ENCODE data around the gene ABCG2. TPM values are rescaled to one million over a fixed set of nuclear protein-coding genes. Genes with fewer than 3 reads are reported as not detected.

ABCG2 gene
- total RNA-seq, 1 donor from 2014 or later, result 0.40 TPM

DNA sequence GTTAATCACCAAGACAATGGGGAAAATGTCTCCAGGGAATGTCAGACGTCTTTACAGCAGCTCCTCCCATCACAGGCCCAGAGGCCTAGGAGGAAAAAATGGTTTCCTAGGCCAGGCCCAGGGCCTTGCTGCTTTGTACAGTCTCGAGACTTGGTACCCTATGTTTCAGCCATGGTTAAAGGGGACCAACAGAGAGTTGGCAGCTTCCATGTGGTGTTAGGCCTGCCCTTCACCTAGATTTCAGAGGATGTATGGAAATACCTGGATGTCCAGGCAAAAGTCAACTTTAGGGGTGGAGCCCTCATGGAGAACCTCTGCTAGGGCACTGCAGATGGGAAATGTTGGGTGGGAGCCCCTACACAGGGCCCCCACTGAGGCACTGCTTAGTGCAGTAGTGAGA lies 38.5 kb downstream of the ABCG2 start:
- Mint-ChIP-seq H3K36me3 (ENCODE audit: low read depth) (peaks cover 7% of the 10 kb centered on the region), H3K4me1 (ENCODE audit: low read depth) (no peaks in the 10 kb centered on the region), H3K9me3 (ENCODE audit: low read depth) (peaks cover 28% of the 10 kb centered on the region), H3K27me3 (ENCODE audit: low read depth) (no peaks in the 10 kb centered on the region), H3K4me3 (ENCODE audit: unreplicated experiment) (no peak overlapping the region), H3K27ac (ENCODE audit: unreplicated experiment) (no peak overlapping the region)
- no peak for DNase-seq (ENCODE audit: low spot score)
- TF ChIP-seq, protein P1, sequence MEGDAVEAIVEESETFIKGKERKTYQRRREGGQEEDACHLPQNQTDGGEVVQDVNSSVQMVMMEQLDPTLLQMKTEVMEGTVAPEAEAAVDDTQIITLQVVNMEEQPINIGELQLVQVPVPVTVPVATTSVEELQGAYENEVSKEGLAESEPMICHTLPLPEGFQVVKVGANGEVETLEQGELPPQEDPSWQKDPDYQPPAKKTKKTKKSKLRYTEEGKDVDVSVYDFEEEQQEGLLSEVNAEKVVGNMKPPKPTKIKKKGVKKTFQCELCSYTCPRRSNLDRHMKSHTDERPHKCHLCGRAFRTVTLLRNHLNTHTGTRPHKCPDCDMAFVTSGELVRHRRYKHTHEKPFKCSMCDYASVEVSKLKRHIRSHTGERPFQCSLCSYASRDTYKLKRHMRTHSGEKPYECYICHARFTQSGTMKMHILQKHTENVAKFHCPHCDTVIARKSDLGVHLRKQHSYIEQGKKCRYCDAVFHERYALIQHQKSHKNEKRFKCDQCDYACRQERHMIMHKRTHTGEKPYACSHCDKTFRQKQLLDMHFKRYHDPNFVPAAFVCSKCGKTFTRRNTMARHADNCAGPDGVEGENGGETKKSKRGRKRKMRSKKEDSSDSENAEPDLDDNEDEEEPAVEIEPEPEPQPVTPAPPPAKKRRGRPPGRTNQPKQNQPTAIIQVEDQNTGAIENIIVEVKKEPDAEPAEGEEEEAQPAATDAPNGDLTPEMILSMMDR (IDR thresholded peaks at IDR 0.05), result no peak

DNA sequence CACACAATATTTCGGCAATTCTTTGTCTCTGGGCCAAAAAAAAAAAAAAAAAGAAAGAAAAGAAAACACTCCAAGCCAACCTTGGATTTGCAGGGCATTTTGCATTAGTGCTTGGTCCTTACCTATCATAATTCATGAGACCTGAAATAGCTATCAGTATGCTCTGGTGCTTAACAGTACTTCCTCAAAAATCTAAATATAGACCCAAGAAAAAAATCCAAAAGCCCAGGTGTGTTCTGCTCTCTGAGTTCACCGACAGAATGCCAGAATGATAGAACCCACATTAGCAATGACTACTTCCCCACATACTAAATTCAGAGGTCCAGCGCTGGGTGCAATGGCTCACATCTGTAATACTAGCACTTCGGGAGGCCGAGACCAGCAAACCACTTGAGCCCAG lies 42.9 kb downstream of the ABCG2 start:
- peaks cover 13% of the 10 kb centered on the region for H3K9me3 Mint-ChIP-seq (ENCODE audit: low read depth)
- TF ChIP-seq, protein P1 (IDR thresholded peaks at IDR 0.05), result no peak
- H3K4me1 Mint-ChIP-seq (ENCODE audit: low read depth), result peaks cover 3% of the 10 kb centered on the region
- H3K4me3 Mint-ChIP-seq (ENCODE audit: unreplicated experiment), result no peak overlapping the region
- no peak overlapping the region for H3K27ac Mint-ChIP-seq (ENCODE audit: unreplicated experiment)
- DNase-seq (ENCODE audit: low spot score), result no peak
- no peaks in the 10 kb centered on the region for H3K27me3 Mint-ChIP-seq (ENCODE audit: low read depth)
- H3K36me3 Mint-ChIP-seq (ENCODE audit: low read depth), result peaks cover 4% of the 10 kb centered on the region

DNA sequence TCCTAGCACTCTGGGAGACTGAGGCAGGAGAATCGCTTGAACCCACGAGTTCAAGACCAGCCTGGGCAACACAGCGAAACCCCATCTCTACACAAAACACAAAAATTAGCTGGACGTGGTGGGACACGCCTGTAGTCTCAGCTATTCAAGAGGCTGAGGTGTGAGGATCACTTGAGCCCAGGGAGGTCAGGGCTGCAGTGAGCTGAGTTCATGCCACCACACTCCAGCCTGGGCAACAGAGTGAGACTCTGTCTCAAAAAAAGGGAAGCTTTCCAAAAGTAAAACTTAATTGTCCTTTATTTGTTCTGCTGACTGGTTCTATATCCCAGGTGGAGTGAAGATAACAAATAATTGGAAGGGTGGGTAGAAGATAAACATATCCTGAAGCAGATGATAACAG lies 45.6 kb downstream of the ABCG2 start:
- no peaks in the 10 kb centered on the region for H3K36me3 Mint-ChIP-seq (ENCODE audit: low read depth)
- H3K9me3 Mint-ChIP-seq (ENCODE audit: low read depth), result no peaks in the 10 kb centered on the region
- H3K4me1 Mint-ChIP-seq (ENCODE audit: low read depth), result peaks cover 12% of the 10 kb centered on the region
- DNase-seq (ENCODE audit: low spot score), result no peak
- TF ChIP-seq, protein P1 (IDR thresholded peaks at IDR 0.05), result no peak
- no peak overlapping the region for H3K27ac Mint-ChIP-seq (ENCODE audit: unreplicated experiment)
- no peak overlapping the region for H3K4me3 Mint-ChIP-seq (ENCODE audit: unreplicated experiment)
- H3K27me3 Mint-ChIP-seq (ENCODE audit: low read depth), result no peaks in the 10 kb centered on the region

DNA sequence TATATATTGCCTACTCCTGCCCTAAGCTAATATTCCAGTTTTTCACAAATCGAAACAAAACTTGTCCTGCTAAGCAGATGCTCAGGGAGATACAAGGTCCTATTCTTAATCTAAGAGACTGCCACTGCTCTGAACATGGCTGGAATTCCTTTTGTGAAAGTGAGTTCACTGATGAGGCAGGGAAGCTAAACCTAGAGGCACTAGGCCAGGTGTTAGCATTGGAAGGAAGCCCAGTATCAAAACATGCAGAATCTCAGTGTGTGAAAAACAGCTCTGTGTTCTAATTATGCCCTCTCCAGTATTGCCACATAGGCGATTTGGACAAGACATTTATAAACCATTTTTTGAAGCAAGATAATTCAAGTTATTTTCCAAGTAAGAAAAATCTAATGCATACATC lies 47.6 kb downstream of the ABCG2 start:
- Mint-ChIP-seq H3K27me3 (ENCODE audit: low read depth) (no peaks in the 10 kb centered on the region), H3K4me1 (ENCODE audit: low read depth) (peaks cover 21% of the 10 kb centered on the region), H3K9me3 (ENCODE audit: low read depth) (no peaks in the 10 kb centered on the region), H3K27ac (ENCODE audit: unreplicated experiment) (no peak overlapping the region), H3K36me3 (ENCODE audit: low read depth) (no peaks in the 10 kb centered on the region), H3K4me3 (ENCODE audit: unreplicated experiment) (no peak overlapping the region)
- TF ChIP-seq, protein P1 (IDR thresholded peaks at IDR 0.05), result no peak
- DNase-seq (ENCODE audit: low spot score), result no peak

DNA sequence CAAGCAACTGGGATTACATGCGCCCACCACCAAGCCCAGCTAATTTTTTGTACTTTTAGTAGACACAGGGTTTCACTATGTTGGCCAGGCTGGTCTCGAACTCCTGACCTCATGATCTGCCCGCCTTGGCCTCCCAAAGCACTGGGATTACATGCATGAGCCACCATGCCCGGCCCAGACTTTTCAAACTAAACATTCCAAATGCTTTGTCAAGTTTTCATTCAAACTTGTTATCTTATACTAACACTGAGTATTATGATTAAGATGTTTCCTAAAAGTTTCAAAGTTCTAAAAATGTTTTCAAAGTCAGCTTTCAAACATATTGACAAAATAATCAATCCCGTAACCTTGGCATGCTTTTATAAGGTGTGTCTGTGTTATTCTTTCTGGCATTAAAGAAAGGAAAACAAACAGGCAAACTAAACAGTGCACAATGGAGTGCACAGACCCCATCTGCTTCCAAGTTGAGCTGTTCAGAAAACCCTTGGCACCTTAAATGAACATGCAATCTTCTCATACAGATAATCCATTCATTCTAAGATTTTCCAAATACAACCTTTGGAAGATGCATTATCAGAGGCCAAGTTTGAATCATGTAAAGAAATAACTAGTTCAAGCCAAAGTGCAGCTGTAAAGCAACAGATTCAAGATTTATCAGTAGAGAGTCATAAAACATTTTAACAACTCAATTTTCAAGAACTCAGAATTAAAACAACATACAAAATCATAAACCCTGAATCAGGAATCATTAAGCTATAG lies 49.1 kb downstream of the ABCG2 start:
- H3K27ac Mint-ChIP-seq (ENCODE audit: unreplicated experiment), result no peak overlapping the region
- no peak overlapping the region for H3K4me3 Mint-ChIP-seq (ENCODE audit: unreplicated experiment)
- DNase-seq (ENCODE audit: low spot score), result no peak
- H3K9me3 Mint-ChIP-seq (ENCODE audit: low read depth), result no peaks in the 10 kb centered on the region
- no peaks in the 10 kb centered on the region for H3K27me3 Mint-ChIP-seq (ENCODE audit: low read depth)
- TF ChIP-seq, protein P1 (IDR thresholded peaks at IDR 0.05), result no peak
- H3K4me1 Mint-ChIP-seq (ENCODE audit: low read depth), result peaks cover 28% of the 10 kb centered on the region
- no peaks in the 10 kb centered on the region for H3K36me3 Mint-ChIP-seq (ENCODE audit: low read depth)
